ENCODE measurements around the gene PLEKHJ1. TPM values are rescaled to one million over a fixed set of nuclear protein-coding genes. Genes with fewer than 3 reads are reported as not detected.

PLEKHJ1 gene
- total RNA-seq, 3 donors from 2014 or later = 44.6 to 52.8 (median 47.4) TPM

Other genes starting within 250 kb of the PLEKHJ1 start
- gene BTBD2, start 220.6 kb downstream of the PLEKHJ1 start, total RNA-seq = 10 to 100 TPM; 52.0 to 67.2 (median 54.4) TPM
- gene MKNK2, start 185.1 kb downstream of the PLEKHJ1 start, total RNA-seq = 100 to 1,000 TPM in 1 of 3 donors, 10 to 100 TPM in 2; 94.7 to 170 (median 97.0) TPM
- gene MOB3A, start 140.0 kb downstream of the PLEKHJ1 start, total RNA-seq = 10 to 100 TPM; 18.3 to 45.8 (median 29.2) TPM
- gene IZUMO4, start 139.4 kb downstream of the PLEKHJ1 start, total RNA-seq = 10 to 100 TPM in 1 of 3 donors, 1 to 10 TPM in 2; 3.6 to 12.8 (median 3.7) TPM
- 10 to 100 TPM; 53.6 to 68.5 (median 54.0) TPM for gene AP3D1, start 84.8 kb downstream of the PLEKHJ1 start, total RNA-seq
- 10 to 100 TPM in 1 of 3 donors, 1 to 10 TPM in 2; 7.7 to 10.2 (median 8.0) TPM for gene DOT1L, start 72.4 kb downstream of the PLEKHJ1 start, total RNA-seq
- 10 to 100 TPM; 32.6 to 38.0 (median 33.3) TPM for gene SF3A2, start 495 bp upstream of the PLEKHJ1 start, total RNA-seq
- gene AMH, start 13.0 kb upstream of the PLEKHJ1 start, total RNA-seq = 1 to 10 TPM in 2 of 3 donors, not detected in 1; 2.5 to 3.9 TPM
- 1 to 10 TPM in 2 of 3 donors, not detected in 1; 1.0 to 2.3 TPM for gene JSRP1, start 20.1 kb upstream of the PLEKHJ1 start, total RNA-seq
- gene PEAK3, start 45.8 kb upstream of the PLEKHJ1 start, total RNA-seq = 1 to 10 TPM in 1 of 3 donors, not detected in 2; 1.8 TPM
- gene LINGO3, start 71.8 kb upstream of the PLEKHJ1 start, total RNA-seq = under 1 TPM in 2 of 3 donors, not detected in 1; 0.16 to 0.33 TPM
- 100 to 1,000 TPM in 2 of 3 donors, 10 to 100 TPM in 1; 95.1 to 188 (median 125) TPM for gene LSM7, start 92.3 kb upstream of the PLEKHJ1 start, total RNA-seq
- gene SPPL2B, start 92.4 kb upstream of the PLEKHJ1 start, total RNA-seq = 10 to 100 TPM; 23.5 to 61.2 (median 49.8) TPM
- under 1 TPM in 1 of 3 donors, not detected in 2; under 0.01 TPM for gene TMPRSS9, start 123.9 kb upstream of the PLEKHJ1 start, total RNA-seq
- gene TIMM13, start 191.3 kb upstream of the PLEKHJ1 start, total RNA-seq = 10 to 100 TPM; 27.7 to 34.4 (median 28.1) TPM
- gene LMNB2, start 220.6 kb upstream of the PLEKHJ1 start, total RNA-seq = 10 to 100 TPM; 13.1 to 25.2 (median 15.7) TPM
- 100 to 1,000 TPM; 136 to 301 (median 172) TPM for gene GADD45B, start 239.8 kb upstream of the PLEKHJ1 start, total RNA-seq